ENCODE results near the gene PEDS1.
A peak's percentile ranks its signal among the peaks of the same experiment; 100 is the strongest.
"Not testable (repeated sequence)": the region's sequence is repeated elsewhere in the genome, so short reads cannot be mapped to it uniquely, and the experiment has no call there.

Gene PEDS1

GRCh38 chr20:50153500-50154377 lies at the start of gene PEDS1:
Gene PEDS1 (minus strand): TSS chr20:50153723. CDS start chr20:50153637, 86 bp downstream.
- Mint-ChIP-seq H3K27ac (peak within 1 kb of the TSS; percentile 69), H3K4me3 (peak within 1 kb of the TSS; percentile 86), H3K4me1 (peaks cover 51% of the 10 kb centered on the region), H3K36me3 (peaks cover 4% of the 10 kb centered on the region), H3K27me3 (no peaks in the 10 kb centered on the region), H3K9me3 (no peaks in the 10 kb centered on the region)
- peak; percentile 98 for ATAC-seq

- peaks cover 12% of the 10 kb centered on the region for H3K27me3 Mint-ChIP-seq
- H3K27ac Mint-ChIP-seq = no peak overlapping the region
- peaks cover 6% of the 10 kb centered on the region for H3K36me3 Mint-ChIP-seq
- no peak overlapping the region for H3K4me3 Mint-ChIP-seq
- no peaks in the 10 kb centered on the region for H3K4me1 Mint-ChIP-seq
- ATAC-seq = no peak
- H3K9me3 Mint-ChIP-seq = peaks cover 10% of the 10 kb centered on the region
Observed at GRCh38 chr20:50202677-50203076, 49.2 kb upstream of the PEDS1 start.

GRCh38 chr20:50201710-50202109 lies 48.2 kb upstream of the PEDS1 start:
- not testable (repeated sequence) for H3K27ac Mint-ChIP-seq, H3K4me3 Mint-ChIP-seq, H3K27me3 Mint-ChIP-seq, H3K36me3 Mint-ChIP-seq, ATAC-seq, H3K4me1 Mint-ChIP-seq, H3K9me3 Mint-ChIP-seq

- Mint-ChIP-seq H3K9me3 (peaks cover 10% of the 10 kb centered on the region), H3K4me3 (no peak overlapping the region), H3K27ac (no peak overlapping the region), H3K4me1 (peaks cover 11% of the 10 kb centered on the region), H3K36me3 (peaks cover 6% of the 10 kb centered on the region), H3K27me3 (no peaks in the 10 kb centered on the region)
- ATAC-seq = no peak
Observed at GRCh38 chr20:50200482-50201104, 47.1 kb upstream of the PEDS1 start.

- H3K27me3 Mint-ChIP-seq = no peaks in the 10 kb centered on the region
- ATAC-seq = no peak
- peaks cover 6% of the 10 kb centered on the region for H3K36me3 Mint-ChIP-seq
- H3K27ac Mint-ChIP-seq = no peak overlapping the region
- H3K9me3 Mint-ChIP-seq = peaks cover 10% of the 10 kb centered on the region
- H3K4me1 Mint-ChIP-seq = peaks cover 19% of the 10 kb centered on the region
- H3K4me3 Mint-ChIP-seq = no peak overlapping the region
Observed at GRCh38 chr20:50199703-50200102, 46.2 kb upstream of the PEDS1 start.

GRCh38 chr20:50198716-50199115 lies 45.2 kb upstream of the PEDS1 start:
- Mint-ChIP-seq H3K4me1 (peaks cover 26% of the 10 kb centered on the region), H3K9me3 (peaks cover 7% of the 10 kb centered on the region), H3K27ac (no peak overlapping the region), H3K4me3 (no peak overlapping the region), H3K27me3 (no peaks in the 10 kb centered on the region), H3K36me3 (peaks cover 6% of the 10 kb centered on the region)
- no peak for ATAC-seq

GRCh38 chr20:50198180-50198666 lies 44.7 kb upstream of the PEDS1 start:
- ATAC-seq = no peak

GRCh38 chr20:50197463-50198179 lies 44.1 kb upstream of the PEDS1 start:
- Mint-ChIP-seq H3K4me3 (no peak overlapping the region), H3K4me1 (peaks cover 36% of the 10 kb centered on the region), H3K36me3 (peaks cover 6% of the 10 kb centered on the region), H3K27me3 (no peaks in the 10 kb centered on the region), H3K9me3 (peaks cover 4% of the 10 kb centered on the region), H3K27ac (no peak overlapping the region)
- ATAC-seq = no peak

More at GRCh38 chr20:50198180-50198666, 44.7 kb upstream of the PEDS1 start:
- Mint-ChIP-seq H3K4me1 (peaks cover 30% of the 10 kb centered on the region), H3K9me3 (peaks cover 4% of the 10 kb centered on the region), H3K27me3 (no peaks in the 10 kb centered on the region), H3K36me3 (peaks cover 6% of the 10 kb centered on the region), H3K4me3 (no peak overlapping the region), H3K27ac (no peak overlapping the region)

GRCh38 chr20:50196896-50197295 lies 43.4 kb upstream of the PEDS1 start:
- Mint-ChIP-seq H3K9me3 (peaks cover 4% of the 10 kb centered on the region), H3K27me3 (no peaks in the 10 kb centered on the region), H3K27ac (no peak overlapping the region), H3K36me3 (peaks cover 6% of the 10 kb centered on the region), H3K4me1 (peaks cover 40% of the 10 kb centered on the region), H3K4me3 (no peak overlapping the region)
- ATAC-seq = no peak

GRCh38 chr20:50196248-50196647 lies 42.7 kb upstream of the PEDS1 start:
- H3K4me3 Mint-ChIP-seq = no peak overlapping the region
- no peaks in the 10 kb centered on the region for H3K27me3 Mint-ChIP-seq
- ATAC-seq = no peak

GRCh38 chr20:50195524-50196120 lies 42.1 kb upstream of the PEDS1 start:
- no peaks in the 10 kb centered on the region for H3K27me3 Mint-ChIP-seq
- H3K36me3 Mint-ChIP-seq = peaks cover 6% of the 10 kb centered on the region
- ATAC-seq = no peak
- H3K4me3 Mint-ChIP-seq = no peak overlapping the region
- H3K9me3 Mint-ChIP-seq = peaks cover 4% of the 10 kb centered on the region
- no peak overlapping the region for H3K27ac Mint-ChIP-seq
- H3K4me1 Mint-ChIP-seq = peaks cover 40% of the 10 kb centered on the region

More at GRCh38 chr20:50196248-50196647, 42.7 kb upstream of the PEDS1 start:
- Mint-ChIP-seq H3K27ac (no peak overlapping the region), H3K36me3 (peaks cover 6% of the 10 kb centered on the region), H3K4me1 (peaks cover 40% of the 10 kb centered on the region), H3K9me3 (peaks cover 4% of the 10 kb centered on the region)

- Mint-ChIP-seq H3K4me1 (peaks cover 40% of the 10 kb centered on the region), H3K4me3 (no peak overlapping the region), H3K27me3 (no peaks in the 10 kb centered on the region), H3K36me3 (peaks cover 6% of the 10 kb centered on the region), H3K27ac (no peak overlapping the region), H3K9me3 (peaks cover 4% of the 10 kb centered on the region)
- no peak for ATAC-seq
Observed at GRCh38 chr20:50194831-50195523, 41.5 kb upstream of the PEDS1 start.

GRCh38 chr20:50194422-50194830 lies 40.9 kb upstream of the PEDS1 start:
- peaks cover 40% of the 10 kb centered on the region for H3K4me1 Mint-ChIP-seq
- no peak for ATAC-seq
- peaks cover 2% of the 10 kb centered on the region for H3K9me3 Mint-ChIP-seq
- no peak overlapping the region for H3K4me3 Mint-ChIP-seq
- peaks cover 2% of the 10 kb centered on the region for H3K36me3 Mint-ChIP-seq
- no peak overlapping the region for H3K27ac Mint-ChIP-seq
- H3K27me3 Mint-ChIP-seq = no peaks in the 10 kb centered on the region

GRCh38 chr20:50193836-50194421 lies 40.4 kb upstream of the PEDS1 start:
- Mint-ChIP-seq H3K27me3 (no peaks in the 10 kb centered on the region), H3K27ac (peak overlapping the region; percentile 82), H3K4me3 (peak overlapping the region; percentile 86), H3K36me3 (no peaks in the 10 kb centered on the region), H3K4me1 (peaks cover 40% of the 10 kb centered on the region), H3K9me3 (no peaks in the 10 kb centered on the region)
- ATAC-seq = no peak

Data from stimulated activated memory B cell treated with anti-CD40 and anti-IgM and Interleukin-4, amounts not matched to agents 10 μg/mL and 1 μg/mL and 100 μg/mL, for 72 hours (primary cell).